HS-27A (cell line): ENCODE data around the gene GBE1.

ENCODE experiments used
- DNase-seq: peaks from one replicate; pipeline ENCODE4 v3.0.0-alpha.2; 2012; ENCODE audit warnings: low read depth, missing footprints

The GBE1 gene

DNA sequence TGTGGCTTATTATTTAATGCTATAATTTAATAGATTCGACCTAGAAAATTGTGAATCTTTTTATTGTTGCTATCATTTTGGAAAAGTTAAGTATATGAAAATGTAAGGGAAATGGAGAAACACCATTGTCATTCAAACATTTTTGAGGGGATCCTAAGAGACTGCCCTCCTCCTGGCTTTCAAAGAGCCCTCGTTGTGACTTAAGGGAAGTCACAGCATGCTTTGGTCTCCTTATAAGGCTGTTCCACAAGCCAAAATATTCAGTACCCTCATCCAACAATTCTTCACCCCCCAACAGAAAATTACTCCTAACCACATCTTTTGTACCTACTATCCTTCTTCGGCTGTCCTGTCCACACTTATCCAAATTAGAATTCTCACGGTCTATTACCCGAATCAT lies 140.2 kb downstream of the GBE1 start:
- DNase-seq: no peak

DNA sequence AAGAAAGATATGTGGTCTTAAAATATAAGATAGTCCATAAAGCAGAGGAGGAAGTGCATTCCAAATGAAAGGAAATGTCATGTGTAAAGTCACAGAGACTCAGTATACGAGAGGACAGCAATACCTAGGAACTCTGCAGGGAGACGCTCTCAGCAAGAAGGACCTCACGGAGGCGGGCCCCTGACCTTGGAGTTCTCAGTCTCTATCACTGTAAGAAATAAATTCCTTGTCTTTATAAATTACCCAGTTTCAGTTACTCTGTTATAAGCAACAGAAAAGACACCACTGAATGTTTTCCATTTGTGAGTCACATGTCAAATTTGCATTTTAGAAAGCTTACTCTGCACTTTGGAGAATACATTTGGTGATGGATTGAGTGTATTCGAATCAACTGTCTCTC lies 140.6 kb downstream of the GBE1 start:
- no peak for DNase-seq

DNA sequence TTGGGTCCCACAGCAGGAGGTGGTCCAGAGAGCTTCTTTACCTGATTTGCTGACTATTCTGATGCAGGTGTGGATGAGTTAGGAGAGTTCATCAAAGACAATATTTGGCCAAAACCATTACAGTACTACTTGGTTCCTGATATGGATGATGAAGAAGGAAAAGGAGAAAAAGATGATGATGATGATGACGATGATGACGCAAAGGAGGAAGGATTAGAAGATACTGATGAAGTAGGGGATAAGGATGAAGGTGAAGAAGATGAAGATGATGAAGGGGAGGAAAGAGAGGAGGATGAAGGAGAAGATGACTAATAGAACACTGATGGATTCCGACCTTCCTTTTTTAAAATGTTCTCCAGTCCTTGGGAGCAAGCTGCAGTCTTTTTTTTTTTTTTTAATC lies 148.7 kb downstream of the GBE1 start:
- DNase-seq: no peak

DNA sequence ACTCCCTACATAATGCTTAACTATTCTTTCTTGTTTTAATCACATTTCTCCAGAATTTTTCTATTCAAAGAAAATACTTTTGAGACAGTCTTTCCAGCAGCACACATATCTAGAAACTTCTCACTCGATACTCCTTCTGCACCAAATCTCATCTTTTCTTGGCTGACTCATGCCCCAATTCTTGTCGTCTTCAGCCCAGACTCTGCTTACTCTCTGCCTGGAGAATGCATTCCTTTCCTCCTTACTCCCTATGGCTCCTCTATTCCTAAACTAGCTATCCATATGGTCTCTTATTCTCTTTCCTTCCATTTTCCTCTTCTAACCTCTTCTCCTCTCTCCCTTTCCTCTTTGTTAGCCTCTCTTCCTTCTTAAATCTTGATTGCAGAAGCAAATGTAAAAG lies 158.7 kb downstream of the GBE1 start:
- no peak for DNase-seq

DNA sequence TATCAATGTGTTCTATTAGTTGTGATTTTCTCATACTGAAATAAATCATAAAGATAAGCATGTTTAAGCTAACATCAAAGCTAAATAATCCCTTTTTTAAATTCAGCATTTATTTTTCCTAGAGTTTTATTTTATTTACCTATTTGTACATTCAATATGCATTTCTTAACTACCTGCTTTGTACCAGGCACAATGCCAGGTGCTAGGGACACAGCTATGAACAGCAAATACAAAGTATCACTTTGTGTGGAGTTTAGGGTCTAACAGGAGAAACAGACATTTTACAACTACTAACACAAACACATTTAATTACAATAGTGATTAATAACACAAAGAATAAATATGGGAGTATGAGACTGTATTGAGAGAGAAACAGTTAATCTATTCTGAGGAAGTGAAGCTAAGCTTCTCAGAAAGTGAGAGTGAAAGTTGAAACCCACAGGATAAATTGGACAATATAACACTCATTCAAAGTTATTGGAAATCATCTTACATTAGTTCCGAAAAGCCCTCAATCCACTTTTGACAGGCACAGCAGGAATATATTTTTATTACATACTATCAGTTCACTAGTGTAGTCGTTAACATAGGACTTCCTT lies 159.6 kb downstream of the GBE1 start:
- no peak for DNase-seq

DNA sequence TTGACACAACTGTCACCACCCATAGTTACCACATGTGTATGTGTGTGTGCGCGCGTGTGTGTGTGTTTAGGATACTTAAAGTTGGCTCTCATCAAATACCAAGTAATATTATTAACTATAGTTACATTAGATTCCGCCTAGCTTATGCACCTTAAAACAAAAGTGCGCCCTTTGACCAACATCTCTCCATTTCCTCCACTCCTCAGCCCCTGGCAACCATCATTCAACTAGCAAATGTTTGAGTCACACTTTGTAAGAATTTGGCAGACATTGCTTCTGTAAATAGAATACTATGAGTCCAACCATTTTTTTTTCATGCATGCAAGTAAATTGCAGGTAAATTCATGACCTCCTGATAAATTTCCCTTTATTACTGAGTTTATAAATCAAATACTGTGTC lies 169.3 kb downstream of the GBE1 start:
- no peak for DNase-seq

DNA sequence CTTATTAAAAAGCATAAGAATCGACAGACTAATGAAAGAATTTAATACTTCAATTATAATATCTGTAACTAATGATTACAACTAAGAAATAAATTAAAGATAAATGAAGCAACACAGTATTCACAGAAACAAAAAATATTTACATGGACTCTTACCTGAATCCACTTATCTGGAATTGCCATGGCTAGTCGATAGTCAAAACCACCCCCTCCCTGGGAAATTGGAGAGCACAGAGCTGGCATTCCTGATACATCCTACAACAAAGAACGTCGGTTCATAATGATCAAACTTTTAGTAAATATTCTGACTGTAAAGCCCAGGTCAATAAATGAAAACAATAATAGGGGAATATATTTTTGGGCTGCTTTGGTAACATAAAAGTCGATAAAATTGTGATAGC lies 175.5 kb downstream of the GBE1 start:
- no peak for DNase-seq

DNA sequence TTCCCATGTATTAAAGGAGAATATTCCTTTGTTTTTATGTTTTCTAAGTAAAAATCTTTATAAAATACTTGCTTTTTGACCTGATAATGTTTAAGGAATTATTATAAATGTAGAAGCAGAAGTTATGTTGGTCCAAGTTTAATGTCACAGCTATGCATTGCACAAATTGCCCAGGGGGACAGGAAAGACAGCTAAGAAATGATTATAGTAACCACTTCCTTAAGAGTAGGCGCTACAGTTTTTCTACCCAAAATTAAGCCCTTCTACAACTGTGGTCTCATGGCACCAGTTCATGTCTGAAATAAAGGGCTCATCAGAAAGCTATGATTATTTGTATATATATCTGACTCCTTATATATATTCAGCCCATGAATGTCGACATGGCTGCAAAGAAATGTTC lies 176.4 kb downstream of the GBE1 start:
- DNase-seq: no peak

DNA sequence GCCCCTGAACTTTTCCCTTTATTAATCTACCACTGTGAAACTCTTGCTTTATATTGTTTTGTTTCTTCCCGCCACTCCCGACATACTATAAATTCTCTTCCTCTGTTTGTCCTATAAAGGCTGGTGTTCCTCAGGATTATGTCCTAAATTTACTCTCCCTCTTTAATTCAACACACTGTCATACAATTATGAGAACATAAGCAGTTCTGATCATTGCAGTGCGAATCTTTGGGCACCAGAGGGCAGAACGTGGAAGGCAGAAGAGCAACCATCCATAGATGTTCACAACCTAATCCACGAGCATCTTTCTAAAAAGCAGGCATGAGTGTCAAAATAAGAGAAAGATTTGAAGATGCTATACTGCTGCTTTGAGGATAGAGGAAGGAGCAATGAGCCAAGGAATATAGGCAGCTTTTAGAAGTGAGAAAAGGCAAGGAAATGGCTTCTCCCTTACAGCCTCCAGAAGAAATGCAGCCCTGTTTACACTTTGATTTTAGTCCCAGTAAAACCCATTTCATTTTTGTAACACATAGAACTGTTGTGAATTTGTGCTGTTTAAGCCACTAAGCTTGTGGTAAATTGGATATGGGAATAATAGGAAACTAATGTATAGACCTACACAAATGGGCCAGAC lies 179.4 kb downstream of the GBE1 start:
- no peak for DNase-seq

DNA sequence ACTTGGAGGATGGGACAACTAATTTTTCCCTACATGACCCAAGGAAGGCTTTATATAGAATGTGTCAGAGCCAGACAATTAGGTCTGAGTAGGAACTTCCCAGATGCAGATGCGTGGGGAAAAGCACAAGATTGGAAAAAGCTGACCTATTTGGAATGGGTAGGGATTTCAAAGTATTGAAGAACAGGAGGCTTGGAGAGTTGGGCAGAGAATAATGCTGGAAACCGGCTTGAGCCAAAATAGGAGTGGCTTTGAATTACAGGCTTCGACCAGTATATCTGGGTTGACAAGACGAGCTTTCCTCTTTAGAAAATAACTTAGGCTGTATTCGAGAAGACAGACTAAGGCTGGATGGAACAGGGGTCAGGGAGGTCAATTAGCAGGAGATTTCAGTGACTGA lies 181.1 kb downstream of the GBE1 start:
- no peak for DNase-seq

DNA sequence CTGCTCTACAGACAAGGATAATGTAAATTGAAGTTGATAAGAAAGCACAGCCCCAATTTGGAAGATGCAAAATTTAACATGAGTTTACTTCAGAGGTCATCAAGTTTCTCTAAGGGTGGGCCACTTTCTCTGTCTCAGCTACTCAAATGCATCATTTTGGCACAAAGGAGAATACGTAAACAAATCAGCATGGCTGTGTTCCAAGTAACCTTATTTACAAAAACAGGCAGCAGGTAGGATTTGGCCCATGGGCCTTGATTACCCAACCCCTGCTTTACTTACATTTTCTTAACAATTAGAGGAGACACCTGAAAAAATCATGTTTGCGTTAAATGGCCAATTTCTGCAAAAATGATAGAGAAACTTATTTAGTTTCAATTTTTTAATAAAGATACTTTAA lies 181.7 kb downstream of the GBE1 start:
- DNase-seq: no peak

DNA sequence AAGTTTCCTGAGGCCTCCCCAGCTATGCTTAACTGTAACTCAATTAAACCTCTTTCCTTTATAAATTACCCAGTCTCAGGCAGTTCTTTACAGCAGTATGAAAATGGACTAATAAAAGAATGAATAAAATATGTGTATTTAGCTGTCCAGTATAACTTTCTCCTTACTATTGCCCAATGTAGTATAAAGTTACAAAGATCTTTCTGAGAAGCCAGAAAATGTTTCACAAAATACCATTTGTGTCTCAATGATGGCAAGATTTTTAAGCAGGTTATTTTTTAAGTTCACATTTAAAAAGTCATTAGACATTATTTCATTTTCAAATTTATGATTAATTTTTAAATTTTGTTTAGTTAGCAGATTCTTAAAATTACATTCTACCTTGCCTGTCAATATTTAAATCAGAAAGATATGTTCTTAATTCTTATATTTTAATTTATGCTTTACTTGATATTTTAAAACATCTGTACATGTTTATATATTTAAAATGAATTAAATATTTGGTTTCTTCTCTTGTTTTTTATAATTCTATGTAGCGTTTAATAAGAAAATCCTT lies 189.2 kb downstream of the GBE1 start:
- DNase-seq: no peak

DNA sequence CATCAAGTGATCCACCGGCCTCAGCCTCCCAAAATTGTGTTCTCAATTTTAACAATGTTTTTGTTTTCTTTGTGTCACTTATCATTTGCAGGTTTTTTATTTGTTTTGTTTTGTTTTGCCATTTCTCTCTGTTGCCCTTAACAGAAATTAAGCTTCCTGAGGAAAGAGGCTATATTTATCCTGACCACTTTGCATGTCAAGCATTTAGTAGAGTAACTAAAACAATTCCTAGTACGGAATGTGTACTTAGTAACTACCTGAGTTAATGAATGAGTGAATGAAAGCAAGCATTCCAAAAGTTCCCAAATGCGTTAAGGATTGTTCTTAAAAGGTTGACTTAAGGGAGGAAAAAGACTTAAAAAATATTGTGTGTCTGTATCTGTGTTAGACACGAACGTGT lies 193.1 kb downstream of the GBE1 start:
- no peak for DNase-seq

DNA sequence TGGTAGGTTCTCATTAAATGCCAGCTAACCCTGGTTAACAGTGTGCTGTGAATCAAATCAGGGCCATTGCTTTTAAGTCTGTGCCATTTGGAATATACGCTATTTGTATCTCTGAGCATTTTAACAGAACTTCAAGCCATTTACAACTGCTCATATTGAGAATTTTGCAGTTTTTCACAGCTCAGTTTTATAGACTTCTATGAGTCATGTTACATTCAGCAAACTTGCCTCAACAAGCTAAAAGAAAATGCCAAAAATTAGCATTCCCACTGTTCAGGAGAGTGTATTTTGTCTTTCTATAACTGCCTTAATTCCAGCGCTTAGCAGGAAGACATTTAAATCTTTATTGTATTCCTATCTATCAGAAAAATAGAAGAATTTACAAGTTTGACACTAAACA lies 196.4 kb downstream of the GBE1 start:
- DNase-seq: no peak

DNA sequence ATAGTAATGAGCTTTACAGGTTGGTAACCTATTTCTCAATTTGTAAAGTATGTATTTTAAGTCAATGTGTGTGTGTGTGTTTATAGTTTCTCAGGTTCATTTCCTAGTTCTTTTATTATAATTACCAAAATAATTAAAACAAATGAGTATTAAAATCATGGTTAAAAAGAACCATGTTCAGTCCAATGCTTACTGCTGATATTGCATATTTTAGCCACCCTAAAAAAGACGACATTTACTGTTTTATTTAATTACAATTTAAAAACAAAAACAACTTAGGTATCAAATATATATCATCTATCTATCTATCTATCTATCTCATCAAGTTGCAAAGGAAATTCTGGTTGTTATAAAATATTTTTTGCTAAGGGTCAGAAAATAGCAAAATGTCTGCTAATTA lies 203.3 kb downstream of the GBE1 start:
- no peak for DNase-seq

DNA sequence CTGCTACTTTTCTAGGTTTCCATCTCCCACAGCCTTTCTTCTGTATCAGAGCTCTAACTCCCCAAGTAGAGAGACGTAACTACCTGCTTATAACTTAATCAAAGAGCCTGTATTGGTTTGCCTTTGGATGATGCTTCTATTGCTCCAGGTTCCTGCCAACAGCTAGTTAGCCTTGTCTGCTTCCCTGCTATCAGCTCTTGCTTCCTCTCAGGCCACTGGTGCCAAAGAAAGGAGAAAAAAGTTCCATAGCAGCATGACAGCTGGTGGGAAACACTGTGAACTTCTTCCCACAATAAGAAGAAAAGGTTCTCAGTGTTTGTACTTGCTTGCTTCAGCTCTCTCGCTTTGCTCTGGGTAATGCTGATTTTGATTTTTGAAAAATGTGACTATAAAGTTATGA lies 206.6 kb downstream of the GBE1 start:
- no peak for DNase-seq

DNA sequence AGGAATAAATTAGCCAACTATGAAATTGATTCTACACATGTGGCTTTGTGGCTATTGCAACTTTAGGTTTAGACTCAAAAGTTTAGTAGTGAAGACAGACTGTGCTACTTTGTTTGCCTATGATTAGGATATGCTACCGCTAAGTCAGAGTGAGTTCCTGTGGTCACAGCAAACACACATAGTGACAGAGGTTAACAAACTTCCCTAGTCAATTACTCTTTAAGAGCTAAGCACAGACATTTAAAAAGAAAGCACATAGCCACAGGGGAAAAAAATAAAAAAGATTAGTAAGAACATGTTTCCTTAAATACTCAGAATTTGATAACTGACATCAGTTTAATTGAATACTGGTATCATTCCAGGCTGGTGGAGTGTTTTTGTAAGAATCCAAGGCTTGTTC lies 207.1 kb downstream of the GBE1 start:
- no peak for DNase-seq

DNA sequence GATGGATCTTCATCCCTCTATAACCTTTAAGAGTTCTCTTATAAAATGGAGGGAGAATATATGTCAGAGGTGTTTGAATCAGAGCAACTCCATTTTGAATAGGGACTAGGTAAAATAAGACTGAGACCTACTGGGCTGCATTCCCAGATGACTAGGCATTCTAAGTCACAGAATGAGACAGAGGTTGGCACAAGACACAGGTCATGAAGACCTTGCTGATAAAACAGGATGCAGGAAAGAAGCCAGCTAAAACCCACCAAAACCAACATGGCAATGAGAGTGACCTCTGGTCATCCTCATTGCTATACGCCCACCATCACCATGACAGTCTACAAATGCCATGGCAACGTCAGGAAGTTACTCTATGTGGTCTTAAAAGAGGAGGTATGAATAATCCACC lies 211.0 kb downstream of the GBE1 start:
- DNase-seq: no peak

DNA sequence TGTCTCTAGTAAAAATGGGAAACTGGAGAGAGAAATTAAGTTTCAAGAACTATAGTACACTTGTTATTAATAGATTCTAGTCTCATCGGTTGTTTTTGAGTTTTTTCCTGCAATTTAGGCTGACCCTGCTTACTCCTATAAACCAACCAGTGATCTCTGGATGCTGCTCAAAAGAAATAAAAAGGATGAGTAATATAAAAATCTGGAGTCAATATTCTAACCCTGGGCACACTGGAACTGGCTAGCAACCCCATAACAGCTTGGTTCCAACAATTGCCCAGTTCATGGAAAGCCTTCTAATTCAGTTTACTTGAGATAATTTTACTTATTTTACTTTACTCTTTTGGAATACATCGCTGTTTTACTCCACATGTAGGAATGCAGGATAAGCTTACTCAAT lies 211.6 kb downstream of the GBE1 start:
- no peak for DNase-seq

DNA sequence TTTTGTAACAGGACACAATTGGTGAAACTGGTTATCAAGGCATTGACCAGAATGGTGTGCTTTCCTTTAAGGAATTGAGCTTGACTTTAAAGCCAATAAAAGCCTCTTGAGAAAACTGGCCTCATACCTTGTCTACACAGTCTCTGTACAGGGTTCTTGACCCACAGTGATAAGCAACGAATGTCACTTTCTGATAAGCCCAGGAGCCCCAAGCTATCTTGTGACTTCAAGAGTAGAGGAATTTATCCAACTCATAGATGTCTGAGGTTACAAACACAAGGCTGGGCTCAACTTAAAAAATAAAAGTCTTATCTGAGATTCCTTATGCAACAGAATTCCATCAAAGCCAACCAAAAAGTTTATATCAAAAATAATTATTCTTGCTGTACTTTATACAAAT lies 212.1 kb downstream of the GBE1 start:
- DNase-seq: no peak

DNA sequence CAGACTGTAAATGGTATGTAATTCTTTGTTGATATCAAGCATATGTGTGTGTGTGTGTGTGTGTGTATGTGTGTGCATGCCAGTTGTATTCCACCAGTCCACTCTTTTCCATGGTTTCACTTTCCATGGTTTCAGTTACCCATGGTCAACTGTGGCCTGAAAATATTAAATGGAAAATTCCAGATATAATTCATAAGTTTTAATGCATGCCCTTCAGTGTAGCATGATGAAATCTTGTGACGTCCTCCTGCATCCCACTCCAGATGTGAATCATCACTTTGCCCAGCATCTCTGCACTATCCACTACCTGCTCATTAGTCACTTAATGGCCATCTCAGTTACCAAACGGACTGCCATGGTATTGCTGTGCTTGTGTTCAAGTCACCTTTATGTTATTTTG lies 215.9 kb downstream of the GBE1 start:
- no peak for DNase-seq

DNA sequence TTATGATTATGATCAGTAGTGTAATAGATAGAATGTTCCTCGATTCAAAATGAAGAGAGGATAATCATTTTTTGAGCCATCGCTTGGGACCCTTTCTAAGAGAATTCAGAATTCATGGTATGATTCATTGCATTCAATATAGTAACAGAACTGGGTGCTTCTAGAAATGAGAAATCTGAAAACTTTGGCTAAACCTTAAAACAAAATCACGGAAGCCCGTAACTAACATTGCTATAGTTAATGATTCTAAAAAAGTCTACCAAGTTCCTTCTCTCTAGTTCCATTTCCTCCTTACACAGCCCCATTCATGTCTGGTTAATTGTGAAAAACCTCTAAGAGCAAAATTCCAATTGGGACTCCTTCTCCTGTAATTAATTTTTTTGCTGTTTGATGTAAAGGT lies 217.1 kb downstream of the GBE1 start:
- no peak for DNase-seq

DNA sequence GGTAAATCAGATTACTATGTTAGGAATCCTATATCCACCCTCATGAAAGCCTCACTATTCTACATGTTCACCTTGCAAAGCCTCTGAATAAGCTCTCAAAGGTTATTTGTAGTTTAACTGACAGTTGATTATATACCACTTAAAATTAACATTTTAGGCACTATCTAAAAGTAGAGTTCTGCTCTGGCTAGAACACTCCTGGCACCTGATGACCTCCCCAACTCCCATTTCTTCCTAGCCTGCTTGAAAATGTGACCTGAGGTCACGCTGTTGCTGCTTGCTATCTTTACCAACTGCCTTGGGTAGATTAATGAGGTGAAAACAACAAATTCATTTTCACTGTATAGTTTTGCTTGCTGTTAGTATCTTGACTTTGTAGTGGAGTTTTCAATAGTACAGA lies 220.7 kb downstream of the GBE1 start:
- DNase-seq: no peak

DNA sequence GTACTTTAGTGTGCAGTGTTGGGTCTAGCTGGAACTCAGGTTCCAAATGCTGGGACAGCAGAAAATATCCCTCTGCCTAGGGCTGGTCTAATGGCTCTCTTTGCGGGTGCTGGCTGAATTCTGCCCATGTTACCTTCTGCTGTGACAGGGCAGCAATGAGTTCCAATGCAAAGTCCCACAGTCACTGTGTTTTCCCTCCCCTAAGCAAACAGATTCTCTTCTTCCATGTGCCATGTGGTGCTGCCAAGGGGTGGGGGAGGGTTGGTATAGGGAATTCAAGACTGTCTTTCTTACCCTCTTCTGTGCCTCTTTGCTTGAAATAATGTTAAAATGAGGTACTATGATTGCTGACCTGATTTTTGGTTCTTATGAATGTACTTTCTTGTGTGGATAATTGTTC lies 229.6 kb downstream of the GBE1 start:
- DNase-seq: no peak
